Measurements from ENCODE around the gene QARS1. TPM values are rescaled to one million over a fixed set of nuclear protein-coding genes. Genes with fewer than 3 reads are reported as not detected.

Gene QARS1
- total and polyA plus RNA-seq, 2 of the 13 experiments (the other 11 are each of a cell fraction or from before 2014, with no cell fraction given): 307 to 327 TPM

GRCh38 chr3:49120438-49121131, 16.0 kb upstream of the QARS1 start, which contains the start of gene USP19 (continued):
- TF ChIP-seq KIAA2018 (CRISPR knock-in tag; IDR thresholded peaks at IDR 0.05; ENCODE audit: borderline replicate concordance) (no peak), PHB2 (IDR thresholded peaks at IDR 0.05; ENCODE audit: partially characterized antibody) (no peak), CHD4 (IDR thresholded peaks at IDR 0.05; ENCODE audit: borderline replicate concordance, low read length) (no peak), HOXD1 (CRISPR knock-in tag; IDR thresholded peaks at IDR 0.05) (peak; percentile 84), NCOA2 (CRISPR knock-in tag; IDR thresholded peaks at IDR 0.05) (peak; percentile 39; the same call in 1 of the 2 replicates), NR2F6 (IDR thresholded peaks at IDR 0.05) (no peak), NR2F6 (CRISPR knock-in tag; IDR thresholded peaks at IDR 0.05) (0 out of 2 replicates have a peak, but pooled peaks have one; percentile 13), CBX2 (IDR thresholded peaks at IDR 0.05; ENCODE audit: low read depth, low read length) (no peak), CBX2 (CRISPR knock-in tag; IDR thresholded peaks at IDR 0.05; ENCODE audit: low read depth) (no peak), ZFP37 (CRISPR knock-in tag; IDR thresholded peaks at IDR 0.05; ENCODE audit: borderline replicate concordance) (no peak), ZNF382 (CRISPR knock-in tag; IDR thresholded peaks at IDR 0.05; ENCODE audit: borderline replicate concordance) (no peak), CCAR2 (optimal IDR thresholded peaks at IDR 0.05; ENCODE audit: low read depth, low read length) (no peak), MED13 (CRISPR knock-in tag; IDR thresholded peaks at IDR 0.05) (peak; percentile 72; the same call in 1 of the 2 replicates), KAT8 (CRISPR knock-in tag; IDR thresholded peaks at IDR 0.05) (peak; percentile 98), ZNF546 (CRISPR knock-in tag; conservative IDR thresholded peaks at IDR 0.05) (no peak), ZNF879 (CRISPR knock-in tag; IDR thresholded peaks at IDR 0.05) (no peak), ZNF839 (CRISPR knock-in tag; IDR thresholded peaks at IDR 0.05; ENCODE audit: borderline replicate concordance) (peak; percentile 56; the same call in 1 of the 2 replicates), ZNF34 (CRISPR knock-in tag; IDR thresholded peaks at IDR 0.05; ENCODE audit: borderline replicate concordance) (no peak), MZF1 (CRISPR knock-in tag; IDR thresholded peaks at IDR 0.05; ENCODE audit: borderline replicate concordance) (peak; percentile 53; the same call in 1 of the 2 replicates), ZNF7 (CRISPR knock-in tag; IDR thresholded peaks at IDR 0.05) (no peak), JUND (CRISPR knock-in tag; IDR thresholded peaks at IDR 0.05) (no peak), ZNF691 (CRISPR knock-in tag; IDR thresholded peaks at IDR 0.05; ENCODE audit: borderline replicate concordance, low read depth) (no peak), MIER2 (CRISPR knock-in tag; IDR thresholded peaks at IDR 0.05) (0 out of 2 replicates have a peak, but pooled peaks have one; percentile 30)
